Measurements from ENCODE around the gene KCNQ1.

The KCNQ1 gene

GRCh38 chr11:2704896-2705606, 260.2 kb downstream of the KCNQ1 start:
- H3K9me3 Mint-ChIP-seq, result peaks cover 3% of the 10 kb centered on the region
- no peak overlapping the region for H3K27ac Mint-ChIP-seq
- no peaks in the 10 kb centered on the region for H3K4me1 Mint-ChIP-seq (ENCODE audit: low read depth)
- no peaks in the 10 kb centered on the region for H3K36me3 Mint-ChIP-seq (ENCODE audit: low read depth)
- H3K27me3 Mint-ChIP-seq (ENCODE audit: low read depth), result no peaks in the 10 kb centered on the region
- H3K4me3 Mint-ChIP-seq, result no peak overlapping the region

DNA sequence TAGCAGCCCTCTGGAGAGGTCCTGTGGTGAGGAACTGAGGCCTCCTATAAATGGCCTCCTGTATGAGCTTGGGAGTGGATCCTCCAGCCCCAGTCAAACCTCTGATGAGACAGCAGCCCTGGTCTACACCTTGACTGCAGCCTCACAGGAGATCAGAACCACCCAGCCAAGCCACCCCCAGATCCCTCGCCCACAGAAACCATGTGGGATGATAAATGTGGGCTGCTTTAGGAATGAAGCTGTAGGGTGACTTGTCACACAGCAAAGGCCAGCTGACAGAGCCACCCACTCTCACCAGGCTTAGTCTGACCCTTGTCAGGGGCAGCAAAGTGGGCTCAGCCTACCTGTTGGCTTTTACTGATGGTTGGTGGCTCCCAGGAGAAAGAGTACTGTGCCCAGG, 261.5 kb downstream of the KCNQ1 start:
- H3K27ac Mint-ChIP-seq, result no peak overlapping the region
- no peaks in the 10 kb centered on the region for H3K4me1 Mint-ChIP-seq (ENCODE audit: low read depth)
- H3K27me3 Mint-ChIP-seq (ENCODE audit: low read depth), result peaks cover 2% of the 10 kb centered on the region
- H3K4me3 Mint-ChIP-seq, result no peak overlapping the region
- H3K9me3 Mint-ChIP-seq, result peaks cover 8% of the 10 kb centered on the region
- H3K36me3 Mint-ChIP-seq (ENCODE audit: low read depth), result no peaks in the 10 kb centered on the region

- H3K4me3 Mint-ChIP-seq, result no peak overlapping the region
- H3K36me3 Mint-ChIP-seq (ENCODE audit: low read depth), result no peaks in the 10 kb centered on the region
- H3K27ac Mint-ChIP-seq, result no peak overlapping the region
- H3K4me1 Mint-ChIP-seq (ENCODE audit: low read depth), result no peaks in the 10 kb centered on the region
- peaks cover 8% of the 10 kb centered on the region for H3K9me3 Mint-ChIP-seq
- peaks cover 4% of the 10 kb centered on the region for H3K27me3 Mint-ChIP-seq (ENCODE audit: low read depth)
Measured at GRCh38 chr11:2707736-2708135, 262.9 kb downstream of the KCNQ1 start.

DNA sequence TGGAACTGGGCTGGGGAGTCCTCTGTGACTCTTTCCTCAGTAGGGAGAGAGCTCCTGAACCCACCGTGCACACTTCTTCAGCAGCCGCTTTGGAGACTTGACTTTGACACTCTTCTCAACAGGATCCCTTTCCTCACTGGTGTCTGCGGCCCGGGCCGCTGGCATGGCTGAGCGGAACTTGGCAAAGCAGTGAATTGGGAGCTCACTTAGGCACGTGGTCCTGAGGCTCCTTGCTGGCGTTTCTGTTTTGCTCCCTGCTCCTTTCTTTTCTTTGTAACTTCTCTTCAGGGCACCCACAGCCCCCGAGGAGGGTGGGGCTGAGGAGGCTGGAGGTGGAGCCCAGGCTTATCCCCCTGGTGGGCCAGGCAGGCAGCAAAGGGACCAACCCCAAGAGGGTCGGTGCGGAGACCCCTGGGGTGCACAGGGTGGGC, 263.4 kb downstream of the KCNQ1 start:
- peaks cover 4% of the 10 kb centered on the region for H3K27me3 Mint-ChIP-seq (ENCODE audit: low read depth)

DNA sequence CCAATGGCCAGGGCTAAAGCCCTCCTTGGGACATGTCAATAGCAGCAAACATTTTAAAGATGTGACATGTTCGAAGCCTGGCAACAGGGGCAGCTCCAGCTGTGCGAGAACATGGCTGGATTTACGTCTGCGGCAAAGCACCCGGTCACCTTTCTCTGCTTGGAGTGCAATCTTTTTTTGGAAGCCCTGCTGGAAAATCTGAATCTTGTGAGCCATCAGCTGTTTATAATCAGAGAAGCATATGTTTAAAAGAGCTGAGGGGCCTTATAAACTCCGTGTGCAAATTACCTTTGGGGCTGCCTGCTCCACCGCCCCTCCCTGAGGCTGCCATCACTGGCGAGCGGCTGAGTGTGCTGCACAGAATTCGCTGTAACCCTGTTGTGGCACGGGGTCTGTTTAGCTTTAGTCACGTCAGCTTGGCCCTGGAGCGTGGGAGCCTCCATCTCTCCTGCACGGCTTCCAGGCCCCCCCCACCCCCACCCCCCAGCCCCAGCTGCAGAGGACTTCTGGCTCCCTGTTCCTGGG, 264.0 kb downstream of the KCNQ1 start:
- H3K4me1 Mint-ChIP-seq (ENCODE audit: low read depth), result no peaks in the 10 kb centered on the region
- no peak overlapping the region for H3K27ac Mint-ChIP-seq

More for the DNA sequence above, 263.4 kb downstream of the KCNQ1 start:
- no peak overlapping the region for H3K4me3 Mint-ChIP-seq
- H3K9me3 Mint-ChIP-seq, result peaks cover 8% of the 10 kb centered on the region
- no peak overlapping the region for H3K27ac Mint-ChIP-seq
- no peaks in the 10 kb centered on the region for H3K4me1 Mint-ChIP-seq (ENCODE audit: low read depth)
- H3K36me3 Mint-ChIP-seq (ENCODE audit: low read depth), result no peaks in the 10 kb centered on the region

GRCh38 chr11:2709429-2709828, 264.6 kb downstream of the KCNQ1 start:
- no peaks in the 10 kb centered on the region for H3K36me3 Mint-ChIP-seq (ENCODE audit: low read depth)
- no peaks in the 10 kb centered on the region for H3K4me1 Mint-ChIP-seq (ENCODE audit: low read depth)
- no peak overlapping the region for H3K27ac Mint-ChIP-seq
- H3K9me3 Mint-ChIP-seq, result peaks cover 8% of the 10 kb centered on the region
- H3K27me3 Mint-ChIP-seq (ENCODE audit: low read depth), result peaks cover 4% of the 10 kb centered on the region
- H3K4me3 Mint-ChIP-seq, result no peak overlapping the region

More for the DNA sequence above, 264.0 kb downstream of the KCNQ1 start:
- H3K9me3 Mint-ChIP-seq, result peaks cover 8% of the 10 kb centered on the region
- no peaks in the 10 kb centered on the region for H3K36me3 Mint-ChIP-seq (ENCODE audit: low read depth)
- H3K4me3 Mint-ChIP-seq, result no peak overlapping the region
- peaks cover 4% of the 10 kb centered on the region for H3K27me3 Mint-ChIP-seq (ENCODE audit: low read depth)

GRCh38 chr11:2711161-2711560, 266.4 kb downstream of the KCNQ1 start:
- Mint-ChIP-seq H3K36me3 (ENCODE audit: low read depth) (no peaks in the 10 kb centered on the region), H3K4me1 (ENCODE audit: low read depth) (no peaks in the 10 kb centered on the region), H3K9me3 (peaks cover 8% of the 10 kb centered on the region), H3K27me3 (ENCODE audit: low read depth) (peaks cover 4% of the 10 kb centered on the region), H3K27ac (no peak overlapping the region), H3K4me3 (no peak overlapping the region)

DNA sequence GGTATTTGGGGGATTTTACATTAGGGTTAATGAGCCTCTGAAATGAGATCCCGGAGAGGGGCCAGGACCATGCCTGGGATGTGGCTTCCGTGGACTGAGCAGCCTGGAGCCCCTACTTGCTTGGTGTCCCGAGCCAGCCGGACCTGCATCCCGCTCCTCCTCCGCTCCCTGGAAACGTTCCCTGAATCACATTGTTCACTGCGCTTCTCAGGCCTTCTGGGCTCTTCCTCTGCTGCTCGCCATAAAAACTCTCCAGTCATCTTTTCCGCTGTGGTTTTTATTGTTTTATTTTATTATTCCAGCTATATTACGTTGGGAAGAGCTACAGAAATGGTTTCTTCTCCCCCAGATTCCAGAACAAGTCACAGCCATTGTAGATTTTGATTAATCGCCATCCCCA, 268.3 kb downstream of the KCNQ1 start:
- peaks cover 8% of the 10 kb centered on the region for H3K9me3 Mint-ChIP-seq
- peaks cover 4% of the 10 kb centered on the region for H3K27me3 Mint-ChIP-seq (ENCODE audit: low read depth)
- H3K36me3 Mint-ChIP-seq (ENCODE audit: low read depth), result no peaks in the 10 kb centered on the region
- H3K4me1 Mint-ChIP-seq (ENCODE audit: low read depth), result no peaks in the 10 kb centered on the region
- H3K27ac Mint-ChIP-seq, result no peak overlapping the region
- no peak overlapping the region for H3K4me3 Mint-ChIP-seq

DNA sequence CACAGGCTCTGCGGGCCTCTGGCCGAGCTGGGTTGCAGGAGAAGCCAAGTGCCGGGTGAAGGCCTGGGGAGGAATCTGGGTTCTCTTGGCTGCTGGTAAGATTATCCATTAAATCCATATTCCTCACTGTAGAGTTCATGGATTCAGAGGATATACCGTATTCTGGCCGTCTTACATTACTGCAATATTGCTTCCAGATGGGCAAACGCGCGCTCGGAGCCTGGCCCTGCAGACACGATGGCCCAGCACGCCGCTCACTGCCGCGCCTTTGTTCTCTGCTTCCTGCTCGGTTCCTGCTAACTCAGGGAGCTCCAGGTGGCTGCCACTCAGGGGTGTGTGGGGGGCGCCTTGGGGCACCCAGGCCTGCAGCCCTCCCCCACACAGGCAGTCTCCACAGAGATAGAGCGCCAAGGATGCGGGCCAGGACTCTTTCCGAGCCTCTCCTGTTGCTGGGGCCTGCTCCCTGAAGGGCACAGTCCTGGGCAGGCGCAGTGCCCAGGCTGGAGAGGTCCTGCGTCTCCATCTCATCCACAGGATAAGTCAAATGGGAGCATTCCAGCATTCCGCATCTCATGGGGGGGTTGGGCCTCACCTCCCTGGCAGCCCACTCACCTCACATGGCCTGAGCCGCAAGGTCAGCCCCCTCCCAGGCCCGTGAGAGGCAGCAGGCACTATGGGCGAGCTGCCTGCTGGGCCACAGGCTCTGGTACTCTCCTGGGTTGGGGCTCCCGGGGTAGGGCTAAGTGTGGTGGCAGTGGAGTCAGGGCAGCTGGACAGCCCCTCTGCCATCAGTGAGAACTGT, 269.1 kb downstream of the KCNQ1 start:
- Mint-ChIP-seq H3K36me3 (ENCODE audit: low read depth) (no peaks in the 10 kb centered on the region), H3K9me3 (peaks cover 8% of the 10 kb centered on the region), H3K4me1 (ENCODE audit: low read depth) (no peaks in the 10 kb centered on the region), H3K4me3 (no peak overlapping the region), H3K27ac (no peak overlapping the region), H3K27me3 (ENCODE audit: low read depth) (peaks cover 4% of the 10 kb centered on the region)

DNA sequence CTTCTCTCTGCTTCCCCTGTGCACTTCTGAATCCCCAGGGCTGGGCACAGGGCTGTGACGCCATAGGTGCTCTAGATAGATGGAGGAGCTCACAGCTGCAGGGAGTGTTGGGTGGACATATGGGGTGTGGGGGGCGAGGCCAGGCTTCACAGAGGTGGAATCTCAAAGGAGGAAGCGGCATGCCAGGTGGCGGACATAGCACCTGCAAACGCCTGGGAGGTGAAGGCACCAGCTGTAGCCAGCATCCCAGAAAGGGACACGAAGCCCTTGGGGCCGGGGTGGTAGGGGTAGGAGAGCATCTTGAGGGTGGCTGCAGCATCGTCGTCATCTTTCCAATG, 269.6 kb downstream of the KCNQ1 start:
- H3K36me3 Mint-ChIP-seq (ENCODE audit: low read depth), result no peaks in the 10 kb centered on the region
- H3K9me3 Mint-ChIP-seq, result peaks cover 8% of the 10 kb centered on the region
- H3K27ac Mint-ChIP-seq, result no peak overlapping the region
- H3K27me3 Mint-ChIP-seq (ENCODE audit: low read depth), result peaks cover 4% of the 10 kb centered on the region
- H3K4me1 Mint-ChIP-seq (ENCODE audit: low read depth), result no peaks in the 10 kb centered on the region
- H3K4me3 Mint-ChIP-seq, result no peak overlapping the region

- no peak overlapping the region for H3K4me3 Mint-ChIP-seq
- no peaks in the 10 kb centered on the region for H3K4me1 Mint-ChIP-seq (ENCODE audit: low read depth)
- peaks cover 5% of the 10 kb centered on the region for H3K9me3 Mint-ChIP-seq
- no peak overlapping the region for H3K27ac Mint-ChIP-seq
- no peaks in the 10 kb centered on the region for H3K36me3 Mint-ChIP-seq (ENCODE audit: low read depth)
- H3K27me3 Mint-ChIP-seq (ENCODE audit: low read depth), result peaks cover 4% of the 10 kb centered on the region
Measured at GRCh38 chr11:2714871-2715270, 270.1 kb downstream of the KCNQ1 start.

DNA sequence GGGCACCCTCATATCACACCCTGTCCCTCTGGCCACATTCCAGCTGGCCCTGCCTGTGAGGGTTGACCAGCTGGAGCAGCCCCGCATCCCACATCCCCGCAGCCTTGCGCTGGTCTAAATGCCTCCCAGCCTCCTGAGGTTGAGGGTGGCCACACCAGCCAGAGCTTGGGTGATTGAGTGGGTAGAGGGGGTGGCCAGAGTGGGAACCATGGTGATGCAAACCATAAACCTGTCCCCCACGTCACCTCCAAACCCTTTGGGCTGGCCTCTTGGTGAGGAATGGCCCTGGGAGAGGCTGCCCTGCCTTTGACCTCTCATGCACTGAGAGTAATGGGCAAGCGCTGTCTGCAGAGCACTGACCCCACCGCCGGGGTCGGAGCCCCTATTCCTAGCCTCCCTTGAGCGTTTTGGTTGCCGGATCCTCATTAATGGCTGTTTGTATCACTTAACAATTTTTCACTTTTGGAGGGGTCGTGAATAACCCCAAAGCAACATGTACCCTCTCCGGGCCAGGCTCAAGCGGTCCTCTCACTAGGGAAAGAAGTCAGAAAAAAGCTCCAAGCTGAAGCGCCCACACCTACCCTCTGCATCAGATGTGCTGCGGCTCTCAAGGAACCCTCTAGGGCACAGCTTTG, 271.0 kb downstream of the KCNQ1 start:
- Mint-ChIP-seq H3K27ac (no peak overlapping the region), H3K27me3 (ENCODE audit: low read depth) (peaks cover 4% of the 10 kb centered on the region), H3K4me3 (no peak overlapping the region), H3K9me3 (no peaks in the 10 kb centered on the region), H3K36me3 (ENCODE audit: low read depth) (no peaks in the 10 kb centered on the region), H3K4me1 (ENCODE audit: low read depth) (no peaks in the 10 kb centered on the region)

- Mint-ChIP-seq H3K27ac (no peak overlapping the region), H3K9me3 (no peaks in the 10 kb centered on the region), H3K27me3 (ENCODE audit: low read depth) (no peaks in the 10 kb centered on the region), H3K36me3 (ENCODE audit: low read depth) (no peaks in the 10 kb centered on the region), H3K4me1 (ENCODE audit: low read depth) (no peaks in the 10 kb centered on the region), H3K4me3 (no peak overlapping the region)
Measured at GRCh38 chr11:2716376-2717095, 271.7 kb downstream of the KCNQ1 start.

- Mint-ChIP-seq H3K4me3 (no peak overlapping the region), H3K27ac (no peak overlapping the region), H3K4me1 (ENCODE audit: low read depth) (no peaks in the 10 kb centered on the region), H3K27me3 (ENCODE audit: low read depth) (no peaks in the 10 kb centered on the region), H3K9me3 (no peaks in the 10 kb centered on the region), H3K36me3 (ENCODE audit: low read depth) (no peaks in the 10 kb centered on the region)
Measured at GRCh38 chr11:2717561-2718325, 272.9 kb downstream of the KCNQ1 start.
